Left ventricle myocardium inferior (tissue), 1 donor: ENCODE results near the gene JPH3. TPM values are rescaled to one million over a fixed set of nuclear protein-coding genes. Genes with fewer than 3 reads are reported as not detected.

Source experiments
- DNase-seq: peaks from one replicate; pipeline ENCODE4 v3.0.0-alpha.2; 2020
- H3K27ac ChIP-seq: fragments of 200-600 bp; replicated peaks from 2 replicates; pipeline ENCODE4 v1.8.0; 2021
- H3K27me3 ChIP-seq: fragments of 200-600 bp; 2 replicates; pipeline ENCODE4 v1.8.0; 2021; ENCODE audit warnings: low read depth
- H3K36me3 ChIP-seq: fragments of 200-600 bp; 2 replicates; pipeline ENCODE4 v1.8.0; 2021
- H3K4me1 ChIP-seq: fragments of 200-600 bp; 2 replicates; pipeline ENCODE4 v1.8.0; 2021
- H3K4me3 ChIP-seq: fragments of 200-600 bp; 2 replicates; pipeline ENCODE4 v1.8.0; 2021; ENCODE audit warnings: mild to moderate bottlenecking, moderate library complexity
- H3K9me3 ChIP-seq: fragments of 200-600 bp; replicated peaks from 2 replicates; pipeline ENCODE4 v1.8.0; 2021
- CTCF ChIP-seq: fragments of 200-600 bp; IDR thresholded peaks from 2 replicates; pipeline ENCODE4 v1.8.0; 2021; ENCODE audit warnings: antibody characterized with exemption, mild to moderate bottlenecking, borderline replicate concordance
- intact Hi-C: fragments of 100-400 bp; cut with micrococcal nuclease; formaldehyde crosslinking; loops from one replicate; pipeline ENCODE4 v1.11.0; 2022
- total RNA-seq: library from RNA; stranded (reverse); fragmentation: NEBNext Ultra II Directional; extraction: Animal tissue kit (Norgen Biotek cat#: 25700); gene quantifications from one replicate; pipeline ENCODE4 v1.2.1, GENCODE V29; 2021
- donor health status: DM: no; HTN: yes; CAD: no; lungs with severe emphysema.

Gene JPH3
- total RNA-seq, 1 donor from 2014 or later: 0.14 TPM

- intact Hi-C loops: no loop called here
- DNase-seq: no peak
- TF ChIP-seq CTCF: no peak
Measured at GRCh38 chr16:87579691-87580090, 22.6 kb upstream of the JPH3 start.

GRCh38 chr16:87580855-87581261 is 21.4 kb upstream of the JPH3 start:
- TF ChIP-seq CTCF: no peak
- Histone ChIP-seq H3K4me3 (no peak overlapping the region), H3K36me3 (no peaks in the 10 kb centered on the region), H3K9me3 (no peaks in the 10 kb centered on the region), H3K4me1 (peaks cover 19% of the 10 kb centered on the region), H3K27ac (peak overlapping the region; percentile 88), H3K27me3 (peaks cover 75% of the 10 kb centered on the region)
- no peak for DNase-seq
- intact Hi-C loops: no loop called here

More at GRCh38 chr16:87579691-87580090, 22.6 kb upstream of the JPH3 start:
- Histone ChIP-seq H3K9me3 (no peaks in the 10 kb centered on the region), H3K4me3 (no peak overlapping the region), H3K4me1 (peaks cover 19% of the 10 kb centered on the region), H3K27me3 (peaks cover 73% of the 10 kb centered on the region), H3K27ac (no peak overlapping the region), H3K36me3 (no peaks in the 10 kb centered on the region)

GRCh38 chr16:87581857-87582215 is 20.5 kb upstream of the JPH3 start:
- TF ChIP-seq CTCF: no peak
- peak; percentile 68 for DNase-seq
- Histone ChIP-seq H3K9me3 (no peaks in the 10 kb centered on the region), H3K27ac (peak overlapping the region; percentile 88), H3K27me3 (peaks cover 76% of the 10 kb centered on the region), H3K4me1 (peaks cover 19% of the 10 kb centered on the region), H3K4me3 (peak overlapping the region; percentile 48), H3K36me3 (no peaks in the 10 kb centered on the region)
- intact Hi-C loops: no loop called here

- intact Hi-C loops: no loop called here
- no peaks in the 10 kb centered on the region for H3K36me3 ChIP-seq
- H3K4me1 ChIP-seq: peaks cover 19% of the 10 kb centered on the region
- no peaks in the 10 kb centered on the region for H3K9me3 ChIP-seq
- peak overlapping the region; percentile 48 for H3K4me3 ChIP-seq
- no peak for TF ChIP-seq CTCF
- H3K27ac ChIP-seq: peak overlapping the region; percentile 88
- peak; percentile 69 for DNase-seq
- H3K27me3 ChIP-seq: peaks cover 76% of the 10 kb centered on the region
Measured at GRCh38 chr16:87582216-87582965, 19.9 kb upstream of the JPH3 start.

- TF ChIP-seq CTCF: no peak
- Histone ChIP-seq H3K9me3 (no peaks in the 10 kb centered on the region), H3K4me1 (peaks cover 19% of the 10 kb centered on the region), H3K4me3 (peak overlapping the region; percentile 48), H3K27ac (peak overlapping the region; percentile 88), H3K36me3 (no peaks in the 10 kb centered on the region), H3K27me3 (peaks cover 76% of the 10 kb centered on the region)
- intact Hi-C loops: no loop called here
- DNase-seq: no peak
Measured at GRCh38 chr16:87582966-87583325, 19.4 kb upstream of the JPH3 start.
